H1 (cell line): ENCODE results near the gene DYNLT1. TPM values are rescaled to one million over a fixed set of nuclear protein-coding genes. Genes with fewer than 3 reads are reported as not detected.

ENCODE experiments used
- CTCF ChIA-PET: fragments of 300-600 bp; sonication (Branson Sonifier 250); formaldehyde crosslinking; loops from one replicate; lab custom pipeline; 2021; ENCODE audit not compliant: partially characterized antibody; lab: Charles Lee
- POLR2A ChIA-PET: fragments of 300-600 bp; sonication (Branson Sonifier 250); formaldehyde crosslinking; loops from one replicate; lab custom pipeline; 2021; ENCODE audit warnings: inconsistent platforms; ENCODE audit not compliant: partially characterized antibody; lab: Charles Lee
- DNase-seq, 2 experiments: peaks; one replicate each; pipeline versions ENCODE4 v3.0.0 to v3.0.0-alpha.2; 2010 to 2022; ENCODE audit warnings: low spot score in 2 of 2, low read depth in 1 of 2, mixed read lengths in 1 of 2
- FAIRE-seq: peaks from 2 replicates; lab custom pipeline; 2011; peaks lifted over from hg19 to GRCh38; lab: Jason Lieb, UNC
- H2AFZ ChIP-seq: 2 replicates; pipeline ENCODE4 v1.8.1; 2012; ENCODE audit warnings: low read length, inconsistent platforms
- H2AK5ac ChIP-seq: 2 replicates; pipeline ENCODE4 v1.6.1; 2013; ENCODE audit warnings: low read depth, low read length
- H2BK120ac ChIP-seq: replicated peaks from 2 replicates; pipeline ENCODE3; 2013; ENCODE audit warnings: low read depth, low read length, inconsistent platforms
- H2BK12ac ChIP-seq: 2 replicates; pipeline ENCODE4 v1.6.1; 2013; ENCODE audit warnings: low read depth, low read length
- H2BK15ac ChIP-seq: 2 replicates; pipeline ENCODE4 v1.6.1; 2013; ENCODE audit warnings: low read length
- H2BK20ac ChIP-seq: 2 replicates; pipeline ENCODE4 v1.6.1; 2013; ENCODE audit warnings: low read length
- H2BK5ac ChIP-seq: 2 replicates; pipeline ENCODE4 v1.6.1; 2013; ENCODE audit warnings: low read depth, low read length
- H3K14ac ChIP-seq: 2 replicates; pipeline ENCODE4 v1.6.1; 2013; ENCODE audit warnings: inconsistent platforms; ENCODE audit not compliant: insufficient read length
- H3K18ac ChIP-seq: 2 replicates; pipeline ENCODE4 v1.6.1; 2013; ENCODE audit warnings: low read length; ENCODE audit errors: extremely low read depth
- H3K23ac ChIP-seq: 2 replicates; pipeline ENCODE4 v1.6.1; 2013; ENCODE audit warnings: inconsistent platforms; ENCODE audit not compliant: insufficient read length
- H3K23me2 ChIP-seq: 2 replicates; pipeline ENCODE4 v1.6.1; 2013; ENCODE audit warnings: low read depth, low read length
- H3K27ac ChIP-seq: 2 replicates; pipeline ENCODE4 v1.6.1; 2011; ENCODE audit warnings: low read depth, low read length, inconsistent platforms
- H3K27me3 ChIP-seq, 4 experiments: replicated peaks in 1 of 4; 1 replicate in 1 of 4; 2 replicates in 3 of 4; pipeline versions ENCODE4 v1.6.1 to v1.8.1; 2011 to 2013; ENCODE audit warnings: low read length in 3 of 4, mild to moderate bottlenecking in 3 of 4, inconsistent platforms in 2 of 4, mixed read lengths in 2 of 4, moderate library complexity in 1 of 4; ENCODE audit not compliant: control insufficient read depth in 3 of 4, insufficient read depth in 3 of 4; ENCODE audit errors: extremely low read depth in 1 of 4
- H3K36me3 ChIP-seq, 4 experiments: 2 replicates each; pipeline versions ENCODE4 v1.6.1 to v1.8.1; 2011 to 2013; ENCODE audit warnings: mild to moderate bottlenecking in 4 of 4, low read length in 3 of 4, moderate library complexity in 2 of 4, control low read depth in 1 of 4, inconsistent platforms in 1 of 4; ENCODE audit not compliant: insufficient read depth in 4 of 4, control insufficient read depth in 2 of 4
- H3K4ac ChIP-seq: replicated peaks from 2 replicates; pipeline ENCODE3; 2013; ENCODE audit warnings: low read length, low read depth, mixed read lengths, inconsistent platforms; ENCODE audit not compliant: insufficient read length
- H3K4me1 ChIP-seq, 4 experiments: replicated peaks in 1 of 4; 1 replicate in 1 of 4; 2 replicates in 3 of 4; pipeline versions ENCODE4 v1.6.1 to v1.8.1; 2011 to 2013; ENCODE audit warnings: low read length in 3 of 4, inconsistent platforms in 2 of 4, mixed read lengths in 1 of 4; ENCODE audit not compliant: insufficient read depth in 4 of 4, control insufficient read depth in 3 of 4
- H3K4me2 ChIP-seq, 2 experiments: 2 replicates each; pipeline versions ENCODE4 v1.6.1 to v1.8.1; 2011 to 2013; ENCODE audit warnings: low read depth in 2 of 2, low read length in 2 of 2, control low read depth in 1 of 2, inconsistent platforms in 1 of 2, mild to moderate bottlenecking in 1 of 2; ENCODE audit not compliant: insufficient read depth in 1 of 2
- H3K4me3 ChIP-seq, 4 experiments: fragments of 200-600, 300-600 bp in 1 of 4; sonication (generic), shearing (Covaris generic), sonication (Bioruptor Twin) in 1 of 4; 2 replicates each; pipeline versions ENCODE4 v1.5.1 to v1.8.1; 2011 to 2016; ENCODE audit warnings: low read length in 4 of 4, low read depth in 3 of 4, control low read depth in 2 of 4, inconsistent platforms in 2 of 4, mild to moderate bottlenecking in 2 of 4, mixed read lengths in 1 of 4, moderate library complexity in 1 of 4; ENCODE audit not compliant: insufficient read depth in 2 of 4; ENCODE audit errors: extremely low read depth in 1 of 4
- H3K56ac ChIP-seq: replicated peaks from 2 replicates; pipeline ENCODE3; 2013; ENCODE audit warnings: low read depth, mild to moderate bottlenecking, mixed read lengths, low read length, inconsistent platforms; ENCODE audit not compliant: insufficient read length
- H3K79me1 ChIP-seq: 2 replicates; pipeline ENCODE4 v1.6.1; 2013; ENCODE audit warnings: low read depth, low read length, control low read depth
- H3K79me2 ChIP-seq, 2 experiments: 2 replicates each; pipeline versions ENCODE4 v1.6.1 to v1.8.1; 2012 to 2013; ENCODE audit warnings: low read length in 2 of 2, mild to moderate bottlenecking in 2 of 2, inconsistent platforms in 1 of 2; ENCODE audit not compliant: insufficient read depth in 2 of 2, control insufficient read depth in 1 of 2
- H3K9ac ChIP-seq, 4 experiments: replicated peaks in 1 of 4; 1 replicate in 1 of 4; 2 replicates in 3 of 4; pipeline versions ENCODE4 v1.6.1 to v1.8.1; 2011 to 2013; ENCODE audit warnings: low read depth in 3 of 4, low read length in 3 of 4, control low read depth in 2 of 4, mild to moderate bottlenecking in 2 of 4, moderate library complexity in 2 of 4, inconsistent platforms in 1 of 4; ENCODE audit errors: extremely low read depth in 1 of 4
- H3K9me3 ChIP-seq, 2 experiments: 2 replicates each; pipeline versions ENCODE4 v1.6.1 to v1.8.1; 2012 to 2013; ENCODE audit warnings: mild to moderate bottlenecking in 2 of 2, moderate library complexity in 2 of 2, control low read depth in 1 of 2, inconsistent platforms in 1 of 2, low read depth in 1 of 2, low read length in 1 of 2, mixed read lengths in 1 of 2; ENCODE audit not compliant: insufficient read depth in 2 of 2
- H4K20me1 ChIP-seq, 2 experiments: replicated peaks in 1 of 2; 2 replicates each; pipeline versions ENCODE3 to v1.8.1; 2011 to 2013; ENCODE audit warnings: inconsistent platforms in 2 of 2, low read length in 2 of 2, mild to moderate bottlenecking in 1 of 2; ENCODE audit not compliant: insufficient read depth in 2 of 2, control insufficient read depth in 1 of 2
- H4K5ac ChIP-seq: 2 replicates; pipeline ENCODE4 v1.6.1; 2013; ENCODE audit warnings: low read length, low read depth, mixed read lengths, inconsistent platforms; ENCODE audit not compliant: insufficient read length
- H4K8ac ChIP-seq: 2 replicates; pipeline ENCODE4 v1.8.0; 2013; ENCODE audit warnings: mild to moderate bottlenecking, moderate library complexity, low read length, inconsistent platforms; ENCODE audit not compliant: insufficient read depth; ENCODE audit errors: extremely low read depth
- H4K91ac ChIP-seq: replicated peaks from 2 replicates; pipeline ENCODE3; 2013; ENCODE audit warnings: low read length, mixed read lengths, inconsistent platforms; ENCODE audit not compliant: insufficient read length
- BACH1 ChIP-seq: IDR thresholded peaks from 2 replicates; pipeline ENCODE4 v1.6.1; 2012; ENCODE audit warnings: low read length, improper control_type of control experiment
- CBX5 ChIP-seq: fragments of 300-800, 300-1000 bp; sonication (generic); IDR thresholded peaks from 2 replicates; pipeline ENCODE4 v1.7.1; 2016; ENCODE audit warnings: antibody characterized with exemption, low read length, low read depth
- CTBP2 ChIP-seq: IDR thresholded peaks from 2 replicates; pipeline ENCODE4 v1.7.0; 2011; ENCODE audit warnings: borderline replicate concordance, mild to moderate bottlenecking, moderate library complexity, mixed read lengths, low read length; ENCODE audit not compliant: insufficient read depth, insufficient read length
- HDAC6 ChIP-seq: IDR thresholded peaks from one replicate; pipeline ENCODE4 v1.7.1; 2012; ENCODE audit warnings: low read depth, mild to moderate bottlenecking, inconsistent platforms, low read length, moderate library complexity
- KDM1A ChIP-seq: fragments of 200-600, 300-600 bp; sonication (generic); IDR thresholded peaks from 2 replicates; pipeline ENCODE4 v1.7.1; 2016; ENCODE audit warnings: mild to moderate bottlenecking, low read length, borderline replicate concordance
- POU5F1 ChIP-seq: IDR thresholded peaks from 2 replicates; pipeline ENCODE4 v1.6.1; 2011; ENCODE audit warnings: low read depth, mild to moderate bottlenecking, low read length, moderate library complexity
- SIN3A ChIP-seq, 2 experiments: IDR thresholded peaks in 1 of 2; conservative IDR thresholded peaks in 1 of 2; 2 replicates each; pipeline ENCODE4 v1.6.1; 2011 to 2012; ENCODE audit warnings: low read length in 2 of 2, improper control_type of control experiment in 1 of 2, low read depth in 1 of 2, mild to moderate bottlenecking in 1 of 2
- TBP ChIP-seq: IDR thresholded peaks from 2 replicates; pipeline ENCODE4 v1.6.1; 2011; ENCODE audit warnings: low read depth, low read length, improper control_type of control experiment
- YY1 ChIP-seq: IDR thresholded peaks from 2 replicates; pipeline ENCODE4 v1.6.1; 2011; ENCODE audit warnings: low read depth, mild to moderate bottlenecking, low read length
- WGBS, 2 experiments: shearing (Covaris generic) in 1 of 2; methylation state at CpG; one replicate each; pipeline versions ENCODE4 v1.1.6 to v1.1.7; 2013 to 2015; ENCODE audit warnings: low lambda C conversion rate in 2 of 2, mixed read lengths in 2 of 2, inconsistent platforms in 1 of 2, low coverage in 1 of 2, missing lambda C conversion rate in 1 of 2; ENCODE audit not compliant: insufficient replicate concordance in 2 of 2, insufficient coverage in 1 of 2, insufficient read length in 1 of 2; ENCODE audit errors: extremely low coverage in 1 of 2, missing lambda C conversion rate in 1 of 2; 5-methylcytosine and 5-hydroxymethylcytosine counted together
- polyA plus RNA-seq, 7 experiments: library from polyadenylated mRNA; depleted of rRNA in 3 of 7; stranded (reverse) in 5 of 7; unstranded in 2 of 7; fragments of >200 nt in 5 of 7; fragments of 200-250 nt in 2 of 7; gene quantifications; 1 replicate in 5 of 7; 2 replicates in 1 of 7; 4 replicates in 1 of 7; pipeline versions ENCODE4 v1.2.1 to v1.2.3, GENCODE V29; 2011 to 2013; ENCODE audit warnings: missing spikeins in 2 of 7, mixed read lengths in 2 of 7
- total RNA-seq: library from RNA; stranded (reverse); fragmentation: NEBNext Ultra II Directional; extraction: Animal tissue kit (Norgen Biotek cat#: 25700); gene quantifications from 2 replicates; pipeline ENCODE4 v1.2.1, GENCODE V29; 2021

Gene DYNLT1
- total and polyA plus RNA-seq, 2 of the 8 experiments (the other 6 are each of a cell fraction or from before 2014, with no cell fraction given), result 119 to 245 TPM

DNA sequence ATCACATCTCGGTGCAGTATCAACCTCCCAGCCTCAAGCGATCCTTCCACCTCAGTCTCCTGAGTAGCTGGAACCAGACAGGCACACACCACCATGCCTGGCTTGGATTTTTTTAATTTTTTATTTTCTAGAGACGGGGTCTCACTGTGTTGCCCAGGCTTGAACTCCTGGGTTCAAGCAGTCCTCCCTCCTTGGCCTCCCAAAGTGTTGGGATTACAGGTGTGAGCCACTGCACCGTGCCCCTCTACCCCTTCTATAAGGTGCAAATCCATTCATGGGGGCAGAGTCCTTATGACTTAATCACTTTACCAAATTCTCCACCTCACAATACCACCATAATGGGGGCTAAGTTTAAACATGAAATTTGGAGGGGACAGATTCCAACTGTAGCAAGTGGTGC, 47.0 kb downstream of the DYNLT1 start:
- H3K79me1 ChIP-seq, result no peaks in the 10 kb centered on the region; the same call in 1 of the 2 replicates
- CTCF ChIA-PET, result interaction anchor here (1.3 to 1.5 kb wide), 2 partner anchors 8 to 10 kb away, joined by 3 to 4 read pairs; no protein-coding TSS in a partner anchor
- no peak overlapping the region for H2BK5ac ChIP-seq
- no peaks in the 10 kb centered on the region for H3K79me2 ChIP-seq
- H2BK20ac ChIP-seq, result no peak overlapping the region
- no peak overlapping the region for H3K9ac ChIP-seq
- no peaks in the 10 kb centered on the region for H3K9me3 ChIP-seq
- DNase-seq, result no peak
- no peak overlapping the region for H2BK120ac ChIP-seq
- peaks cover 2% of the 10 kb centered on the region; the same call in 1 of the 2 replicates for H3K23me2 ChIP-seq
- peaks cover 0 to 10% of the 10 kb centered on the region in 2 experiments for H4K20me1 ChIP-seq
- no peak overlapping the region for H4K91ac ChIP-seq
- no peak overlapping the region for H2BK12ac ChIP-seq
- TF ChIP-seq POU5F1 (no peak), CBX5 (no peak), YY1 (no peak), TBP (no peak), CTBP2 (no peak), HDAC6 (no peak), KDM1A (no peak), SIN3A (conservative IDR thresholded peaks at IDR 0.05 in 1 of 2, IDR thresholded peaks at IDR 0.05 in 1 of 2; ENCODE audit: low read depth in 1 of 2, low read length in 2 of 2) (no peak), BACH1 (no peak)
- 88% methylated on average over 4 of the region's 4 CpGs; no CpG with 5 or more reads in 1 of the 2 experiments for WGBS, 2 experiments
- no peaks in the 10 kb centered on the region; a peak in 1 of 7 replicates for H3K27me3 ChIP-seq
- POLR2A ChIA-PET, result no interaction called here
- H3K4me3 ChIP-seq, result no peak overlapping the region
- H3K23ac ChIP-seq, result no peak overlapping the region
- H2AK5ac ChIP-seq, result no peak overlapping the region
- H3K36me3 ChIP-seq, result peaks cover 4 to 29% (median 7%) of the 10 kb centered on the region in 4 experiments; a peak in 7 of 8 replicates
- H4K5ac ChIP-seq, result no peak overlapping the region
- no peak overlapping the region for H3K27ac ChIP-seq
- no peak overlapping the region for H3K14ac ChIP-seq
- H3K4me1 ChIP-seq, result no peaks in the 10 kb centered on the region
- H3K56ac ChIP-seq, result no peak overlapping the region
- no peak overlapping the region for H2BK15ac ChIP-seq
- no peak overlapping the region for H2AFZ ChIP-seq
- no peak overlapping the region for H4K8ac ChIP-seq
- FAIRE-seq, result no peak
- H3K4ac ChIP-seq, result no peak overlapping the region
- H3K4me2 ChIP-seq, result no peak overlapping the region
- H3K18ac ChIP-seq, result no peak overlapping the region
